ENCODE data around the gene REPIN1.

The REPIN1 gene

DNA sequence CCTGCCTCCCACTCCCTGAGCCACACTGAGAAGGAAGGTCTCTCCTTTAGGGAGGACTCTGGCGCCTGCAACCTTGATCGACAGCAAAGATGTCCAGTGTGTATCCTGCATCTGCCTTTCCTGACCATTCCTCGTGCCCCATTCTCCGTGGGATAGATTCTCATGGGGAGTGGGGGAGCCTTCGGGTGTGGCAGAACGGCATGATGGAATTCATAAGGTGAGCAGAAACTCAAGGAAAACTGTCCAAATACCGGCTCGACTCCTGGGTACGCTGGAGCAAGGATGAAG is 26.6 kb upstream of the REPIN1 start:
- DNase-seq (ENCODE audit: low read depth) = no peak
- TF ChIP-seq CTCF (conservative IDR thresholded peaks at IDR 0.05; ENCODE audit: low read depth, low read length) = no peak
- peak overlapping the region; percentile 72 for H3K4me3 ChIP-seq (ENCODE audit: low read length)

DNA sequence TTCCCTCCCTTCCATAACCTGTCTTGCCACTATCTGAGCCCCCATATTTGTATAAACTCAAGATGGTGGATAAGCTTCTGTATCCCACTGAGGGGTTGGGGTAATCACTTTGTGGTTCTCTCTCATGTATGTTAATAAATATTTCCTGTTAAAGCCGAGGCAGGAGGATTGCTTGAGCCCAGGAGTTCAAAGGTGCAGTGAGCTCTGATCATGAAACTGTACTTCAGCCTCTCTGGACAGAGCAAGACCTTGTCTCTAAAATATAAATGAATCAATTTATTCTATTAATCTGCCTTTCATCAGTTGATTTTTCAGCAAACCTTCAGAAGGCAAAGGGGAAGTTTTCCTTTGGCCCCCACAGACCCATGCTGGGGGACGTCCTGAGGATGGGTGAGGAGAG is 25.4 kb upstream of the REPIN1 start:
- TF ChIP-seq CTCF (conservative IDR thresholded peaks at IDR 0.05; ENCODE audit: low read depth, low read length) = no peak
- no peak for DNase-seq (ENCODE audit: low read depth)
- no peak overlapping the region for H3K4me3 ChIP-seq (ENCODE audit: low read length)

DNA sequence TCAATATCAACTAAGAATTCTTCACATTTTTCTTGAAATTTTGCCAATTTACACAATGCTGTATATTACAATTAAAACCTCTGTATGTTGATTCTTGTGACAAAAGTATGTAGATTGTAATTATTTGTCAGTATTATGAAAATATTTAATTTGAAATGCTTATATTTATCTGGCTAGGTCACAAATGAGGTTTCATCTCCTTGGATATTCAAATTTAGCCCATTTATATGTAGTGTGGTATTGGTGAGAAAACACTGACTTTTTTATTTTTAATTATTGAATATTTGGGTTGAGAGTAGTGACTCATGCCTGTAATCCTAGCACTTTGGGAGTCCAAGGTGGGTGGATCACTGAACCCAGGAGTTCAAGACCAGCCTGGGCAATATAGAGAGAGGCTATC is 24.3 kb upstream of the REPIN1 start:
- no peak for DNase-seq (ENCODE audit: low read depth)
- no peak for TF ChIP-seq CTCF (conservative IDR thresholded peaks at IDR 0.05; ENCODE audit: low read depth, low read length)
- H3K4me3 ChIP-seq (ENCODE audit: low read length) = no peak overlapping the region

DNA sequence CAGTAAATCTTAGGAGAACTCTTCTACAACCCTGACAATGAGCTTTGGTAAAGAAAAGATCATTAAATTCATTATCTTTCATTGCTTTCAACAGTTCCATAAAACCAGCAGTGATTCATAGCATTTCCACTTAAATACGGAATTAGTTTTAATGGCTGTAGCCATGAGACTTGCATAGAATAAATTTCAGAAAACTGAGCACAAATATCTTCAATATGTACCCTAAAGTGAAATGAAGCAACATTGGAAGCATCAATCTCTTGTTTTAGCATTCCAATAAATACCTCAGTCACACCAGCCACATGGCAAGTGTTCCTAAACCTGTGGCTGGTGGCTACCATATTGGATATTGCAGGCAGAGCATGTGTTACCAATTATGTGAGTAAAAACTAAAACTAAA is 23.6 kb upstream of the REPIN1 start:
- TF ChIP-seq CTCF (conservative IDR thresholded peaks at IDR 0.05; ENCODE audit: low read depth, low read length) = no peak
- no peak overlapping the region for H3K4me3 ChIP-seq (ENCODE audit: low read length)
- no peak for DNase-seq (ENCODE audit: low read depth)

- no peak for TF ChIP-seq CTCF (conservative IDR thresholded peaks at IDR 0.05; ENCODE audit: low read depth, low read length)
- no peak for DNase-seq (ENCODE audit: low read depth)
- H3K4me3 ChIP-seq (ENCODE audit: low read length) = no peak overlapping the region
These were observed 21.7 kb upstream of the REPIN1 start for GRCh38 chr7:150346922-150347321.

DNA sequence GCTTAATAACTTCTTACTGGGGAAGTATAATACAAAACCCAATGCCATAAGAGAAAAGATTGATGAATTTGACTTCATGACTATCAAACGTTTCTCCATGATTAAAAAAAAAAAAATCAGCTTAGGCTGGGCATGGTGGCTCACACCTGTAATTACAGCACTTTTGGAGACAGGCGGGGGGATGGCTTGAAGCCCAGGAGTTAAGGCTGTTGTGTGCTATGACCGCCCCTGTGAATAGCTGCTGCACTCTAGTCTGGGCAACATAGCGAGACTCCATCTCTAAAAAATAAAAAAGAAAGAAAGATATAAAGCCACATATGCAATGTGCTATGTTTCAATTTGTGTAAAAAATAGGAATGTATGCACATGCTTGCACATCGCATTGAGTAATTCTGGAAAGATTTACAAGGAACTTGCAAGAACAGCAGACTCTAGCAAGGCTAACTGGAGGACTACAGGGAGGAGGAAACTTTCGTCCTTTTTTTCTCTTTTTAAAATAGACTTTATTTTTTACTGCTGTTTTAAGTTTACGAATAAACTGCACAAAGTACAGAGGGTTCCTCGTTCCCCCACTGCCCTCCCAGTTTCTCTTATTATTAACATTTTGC is 16.9 kb upstream of the REPIN1 start:
- DNase-seq (ENCODE audit: low read depth) = no peak
- TF ChIP-seq CTCF (conservative IDR thresholded peaks at IDR 0.05; ENCODE audit: low read depth, low read length) = no peak
- H3K4me3 ChIP-seq (ENCODE audit: low read length) = no peak overlapping the region

DNA sequence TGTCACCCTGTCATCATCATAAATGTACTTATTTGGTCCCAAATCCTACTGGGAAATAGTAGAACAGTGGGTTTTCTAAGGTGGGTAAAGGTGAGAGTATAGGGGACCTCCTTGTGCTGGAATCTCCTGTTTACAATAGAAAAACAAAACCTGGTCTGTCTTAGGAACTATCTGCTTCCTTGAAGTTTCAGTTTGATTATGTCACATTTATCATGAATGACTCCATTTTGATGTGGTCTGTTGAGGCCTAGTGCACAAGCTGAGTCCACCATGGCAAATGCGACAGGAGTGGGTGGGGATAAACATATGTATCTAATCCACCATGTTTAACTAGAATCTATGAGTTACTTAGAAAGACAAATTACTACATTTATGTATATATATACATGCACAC is 13.0 kb upstream of the REPIN1 start:
- H3K4me3 ChIP-seq (ENCODE audit: low read length) = no peak overlapping the region
- DNase-seq (ENCODE audit: low read depth) = no peak
- no peak for TF ChIP-seq CTCF (conservative IDR thresholded peaks at IDR 0.05; ENCODE audit: low read depth, low read length)

Measured in retinal pigment epithelial cell (primary cell).